Cerebellar cortex (tissue), 1 donor: ENCODE data around the gene NDUFA3.

ENCODE experiments used
- DNase-seq: peaks from one replicate; pipeline ENCODE4 v3.0.0-alpha.2; 2015; ENCODE audit warnings: low spot score

The NDUFA3 gene

GRCh38 chr19:54137699-54138488 lies 35.2 kb downstream of the NDUFA3 start, which contains the start of gene CNOT3:
CNOT3 (plus strand) TSS chr19:54137762; CDS start chr19:54142979, 5,217 bp downstream.
- no peak for DNase-seq

GRCh38 chr19:54138489-54139256 lies 36.0 kb downstream of the NDUFA3 start:
- no peak for DNase-seq

- no peak for DNase-seq
Observed at GRCh38 chr19:54141356-54141755, 38.7 kb downstream of the NDUFA3 start.

GRCh38 chr19:54142166-54142780 lies 39.6 kb downstream of the NDUFA3 start:
- DNase-seq: no peak

GRCh38 chr19:54145541-54146158 lies 43.0 kb downstream of the NDUFA3 start:
- no peak for DNase-seq

- DNase-seq: no peak
Observed at GRCh38 chr19:54147676-54148075, 45.0 kb downstream of the NDUFA3 start.

- DNase-seq: no peak
Observed at GRCh38 chr19:54148158-54148557, 45.5 kb downstream of the NDUFA3 start.

- DNase-seq: no peak
Observed at GRCh38 chr19:54149021-54149812, 46.6 kb downstream of the NDUFA3 start.

- DNase-seq: no peak
Observed at GRCh38 chr19:54151362-54152035, 48.8 kb downstream of the NDUFA3 start.

GRCh38 chr19:54152267-54152666 lies 49.6 kb downstream of the NDUFA3 start:
- no peak for DNase-seq

GRCh38 chr19:54152878-54153524 lies 50.3 kb downstream of the NDUFA3 start:
- no peak for DNase-seq

- DNase-seq: peak; percentile 40
Observed at GRCh38 chr19:54153731-54154326, 51.2 kb downstream of the NDUFA3 start.

GRCh38 chr19:54154603-54155345 lies 52.1 kb downstream of the NDUFA3 start:
- no peak for DNase-seq

GRCh38 chr19:54155694-54156093 lies 53.0 kb downstream of the NDUFA3 start:
- DNase-seq: no peak

- DNase-seq: no peak
Observed at GRCh38 chr19:54156490-54156889, 53.8 kb downstream of the NDUFA3 start.

- DNase-seq: no peak
Observed at GRCh38 chr19:54156953-54157352, 54.3 kb downstream of the NDUFA3 start.
